ENCODE data around the gene REEP5.

- TF ChIP-seq POLR2A (IDR thresholded peaks at IDR 0.05): no peak
- TF ChIP-seq CTCF (IDR thresholded peaks at IDR 0.05): no peak
- TF ChIP-seq POLR2AphosphoS5 (IDR thresholded peaks at IDR 0.05): no peak
Measured at GRCh38 chr5:112960315-112960714, 38.3 kb upstream of the REEP5 start.
